ELF-1 (cell line): Measurements from ENCODE around the gene SERPINA4.
"Not testable (repeated sequence)": the region's sequence is repeated elsewhere in the genome, so short reads cannot be mapped to it uniquely, and the experiment has no call there.

Experiments used
- DNase-seq: peaks from one replicate; pipeline ENCODE4 v3.0.0-alpha.2; 2016; ENCODE audit warnings: low read depth, low spot score

The SERPINA4 gene

DNA sequence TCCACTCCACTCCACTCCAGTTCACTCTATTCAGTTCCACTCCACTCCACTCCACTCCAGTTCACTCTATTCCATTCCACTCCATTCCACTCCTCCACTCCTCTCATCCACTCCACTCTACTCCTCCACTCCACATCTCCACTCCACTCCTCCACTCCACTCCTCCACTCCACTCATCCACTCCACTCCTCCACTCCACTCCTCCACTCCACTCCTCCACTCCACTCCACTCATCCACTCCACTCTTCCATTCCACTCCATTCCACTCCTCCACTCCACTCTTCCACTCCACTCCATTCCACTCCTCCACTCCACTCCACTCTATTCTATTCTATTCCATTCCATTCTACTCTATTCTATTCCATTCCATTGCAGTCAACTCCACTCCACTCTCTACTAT is 29.8 kb downstream of the SERPINA4 start:
- no peak for DNase-seq

- no peak for DNase-seq
Measured at GRCh38 chr14:94591871-94592270, 30.6 kb downstream of the SERPINA4 start.

DNA sequence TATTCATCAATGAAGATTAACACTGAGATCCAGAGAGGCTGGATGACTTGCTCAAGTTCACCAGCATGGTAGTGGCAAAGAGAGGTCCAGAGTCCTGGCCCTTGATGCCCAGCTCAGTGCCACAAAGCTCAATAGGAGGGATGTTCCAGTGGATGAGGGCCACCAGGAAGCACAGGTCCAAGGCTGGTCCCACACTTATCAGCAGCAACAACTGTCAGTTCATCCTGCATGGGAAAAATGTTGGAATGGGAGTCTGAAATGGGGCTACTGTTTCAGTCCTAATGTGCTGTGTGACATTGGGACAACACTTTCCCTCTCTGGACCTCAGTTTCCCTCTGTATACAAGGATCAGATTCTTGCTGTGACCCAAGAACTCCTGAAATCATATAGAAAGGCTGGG is 31.2 kb downstream of the SERPINA4 start:
- DNase-seq, result no peak

- no peak for DNase-seq
Measured at GRCh38 chr14:94593376-94593748, 32.1 kb downstream of the SERPINA4 start.

- no peak for DNase-seq
Measured at GRCh38 chr14:94593749-94594431, 32.6 kb downstream of the SERPINA4 start.

GRCh38 chr14:94594441-94594840 is 33.2 kb downstream of the SERPINA4 start:
- DNase-seq, result no peak

- DNase-seq, result no peak
Measured at GRCh38 chr14:94595912-94596311, 34.7 kb downstream of the SERPINA4 start.

DNA sequence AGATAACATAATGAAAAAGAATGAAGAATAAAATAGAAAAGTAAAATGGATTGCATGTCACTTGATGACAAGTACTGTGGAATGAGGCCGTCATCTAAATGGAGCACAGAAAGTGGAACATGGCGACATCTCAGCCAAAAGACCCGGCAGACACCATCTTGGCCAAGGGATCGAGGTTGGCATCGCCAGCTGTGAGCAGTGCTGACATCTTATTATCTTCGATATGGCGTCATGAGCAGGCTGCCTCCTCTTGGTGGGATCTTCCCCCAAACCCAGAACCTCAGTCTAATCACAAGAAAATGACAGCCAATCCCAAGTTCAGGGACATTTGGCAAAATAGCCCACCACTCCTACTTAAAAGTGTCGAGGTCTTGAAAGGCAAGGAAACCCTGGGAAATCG is 35.1 kb downstream of the SERPINA4 start:
- no peak for DNase-seq

GRCh38 chr14:94597788-94598187 is 36.5 kb downstream of the SERPINA4 start:
- DNase-seq, result no peak

DNA sequence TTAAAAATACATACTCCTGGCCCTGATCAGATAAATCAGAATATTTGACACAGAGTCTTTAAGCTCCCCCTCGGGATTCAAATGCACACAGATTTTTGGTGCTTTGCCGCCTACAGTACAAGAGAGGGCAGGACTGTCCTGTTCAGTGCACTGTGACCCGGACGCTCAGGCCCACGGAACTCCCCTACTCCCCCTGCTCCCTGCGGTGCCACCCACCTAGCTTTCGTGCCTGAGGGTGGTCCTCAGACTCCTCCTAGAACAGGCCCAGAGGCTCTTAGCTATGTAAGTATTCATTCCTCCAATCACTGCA is 37.2 kb downstream of the SERPINA4 start:
- DNase-seq, result no peak

DNA sequence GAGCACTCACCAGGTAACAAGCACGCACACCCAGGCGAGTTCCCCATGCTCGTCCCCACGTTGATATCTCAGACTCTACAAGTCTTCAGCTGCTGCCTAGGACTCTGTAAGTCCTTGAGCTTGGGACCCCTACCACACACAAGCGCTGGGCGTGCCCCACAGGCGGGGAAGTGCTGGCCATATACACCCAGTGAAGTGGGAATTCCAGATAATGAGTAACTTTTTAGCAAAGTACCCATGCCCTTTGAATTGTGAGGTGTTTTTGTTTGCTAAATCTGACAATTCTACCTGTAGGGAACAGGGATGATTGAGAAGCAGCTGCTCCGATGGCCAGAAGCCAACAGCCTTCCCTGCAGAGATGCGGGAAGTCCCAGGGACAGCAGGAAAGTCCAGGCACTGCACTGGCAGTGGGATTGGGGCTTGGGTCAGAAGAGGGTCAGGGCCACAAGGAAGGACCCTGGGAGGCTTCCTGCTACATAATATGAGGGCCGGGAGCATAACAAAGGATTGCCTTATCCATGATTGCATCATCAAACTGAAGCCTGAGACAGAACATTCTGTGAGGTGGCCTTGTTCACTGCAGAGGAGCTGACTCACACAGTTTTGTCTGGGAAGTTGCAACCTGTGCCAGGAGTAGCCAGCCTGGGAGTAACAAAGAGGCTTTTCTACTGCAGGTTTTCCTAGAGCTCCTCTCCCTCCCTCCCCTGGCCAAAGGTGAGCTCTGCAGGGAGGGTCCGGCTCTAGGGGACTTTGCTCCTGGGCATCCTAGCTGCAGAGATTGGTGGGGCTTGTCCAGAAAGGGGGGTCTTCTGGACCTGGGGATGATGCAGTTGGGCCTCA is 37.8 kb downstream of the SERPINA4 start:
- DNase-seq, result peak; percentile 58

- DNase-seq, result no peak
Measured at GRCh38 chr14:94599656-94600004, 38.4 kb downstream of the SERPINA4 start.

- DNase-seq, result no peak
Measured at GRCh38 chr14:94600148-94600545, 38.9 kb downstream of the SERPINA4 start.

DNA sequence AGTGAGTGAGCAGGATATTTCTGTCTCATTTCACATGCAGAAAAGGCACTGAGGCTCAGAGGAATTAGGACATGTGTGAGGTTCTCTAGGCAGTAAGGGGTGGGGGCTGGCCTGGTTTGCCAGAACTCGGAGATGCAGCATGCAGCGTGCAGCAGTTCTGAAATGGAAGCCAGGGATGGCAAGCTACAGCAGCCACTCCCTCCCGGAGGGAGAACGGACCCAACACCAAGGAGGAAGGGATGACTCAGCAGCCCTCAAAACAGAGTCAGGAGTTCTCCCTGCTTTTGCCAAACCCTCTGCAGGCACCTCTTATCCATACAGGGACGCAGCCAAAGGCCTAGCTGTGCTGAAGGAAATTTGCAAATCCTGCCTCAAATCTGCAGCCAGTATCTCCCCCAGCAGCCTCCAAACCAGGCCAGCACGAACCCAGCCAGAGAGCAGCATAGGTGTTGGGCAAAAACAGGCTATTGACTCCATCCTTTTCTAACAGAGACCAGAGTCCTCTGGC is 40.7 kb downstream of the SERPINA4 start:
- DNase-seq, result peak; percentile 57

DNA sequence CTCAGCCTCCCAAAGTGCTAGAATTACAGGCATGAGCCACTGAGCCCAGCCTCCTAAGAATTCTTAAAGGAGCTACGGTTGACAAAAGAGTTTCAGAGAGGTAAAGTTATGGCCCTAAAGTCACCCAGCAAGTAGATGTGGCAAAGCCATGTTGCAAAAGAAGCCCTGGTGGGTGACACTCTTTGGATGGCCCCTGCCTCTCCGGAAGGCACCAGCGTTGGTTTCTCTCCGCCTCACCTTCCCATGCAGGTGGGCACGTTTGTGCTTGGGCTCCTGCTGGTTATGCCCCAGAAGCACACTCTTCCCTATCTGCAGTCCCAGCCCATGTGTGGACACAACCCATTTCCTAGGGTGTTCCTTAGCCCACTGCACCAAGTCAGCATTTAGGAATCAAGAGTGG is 41.5 kb downstream of the SERPINA4 start:
- no peak for DNase-seq

DNA sequence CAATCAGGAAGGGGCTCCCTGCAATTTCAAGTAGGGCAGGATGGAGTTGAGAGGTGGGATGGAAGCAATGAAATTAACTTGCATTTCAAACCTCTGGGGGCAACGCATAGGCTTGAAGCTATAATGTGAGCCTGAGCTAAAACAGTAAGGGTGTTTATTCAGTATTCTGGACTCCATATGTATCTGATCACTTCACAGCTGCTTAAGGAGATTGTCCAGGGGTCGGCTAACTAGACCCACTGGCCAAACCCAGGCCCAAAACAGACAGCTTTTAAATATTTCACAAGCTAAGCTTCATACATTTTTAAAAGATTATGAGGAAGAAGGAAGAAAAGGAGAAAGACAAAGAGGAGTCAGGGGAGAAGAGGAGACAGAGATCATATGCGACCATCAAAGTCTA is 44.1 kb downstream of the SERPINA4 start:
- no peak for DNase-seq

DNA sequence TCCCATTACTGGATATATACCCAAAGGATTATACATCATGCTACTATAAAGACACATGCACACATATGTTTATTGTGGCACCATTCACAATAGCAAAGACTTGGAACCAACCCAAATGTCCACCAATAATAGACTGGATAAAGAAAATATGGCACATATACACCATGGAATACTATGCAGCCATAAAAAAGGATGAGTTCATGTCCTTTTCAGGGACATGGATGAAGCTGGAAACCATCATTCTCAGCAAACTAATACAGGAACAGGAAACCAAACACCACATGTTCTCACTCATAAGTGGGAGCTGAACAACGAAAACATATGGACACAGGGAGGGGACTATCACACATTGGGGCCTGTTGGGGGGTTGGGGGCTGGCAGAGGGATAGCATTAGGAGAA is 47.7 kb downstream of the SERPINA4 start:
- not testable (repeated sequence) for DNase-seq

- no peak for DNase-seq
Measured at GRCh38 chr14:94611179-94611578, 49.9 kb downstream of the SERPINA4 start.

GRCh38 chr14:94612174-94612573 is 50.9 kb downstream of the SERPINA4 start, which contains the start of gene SERPINA3:
SERPINA3 (plus strand) TSS chr14:94612391; CDS start chr14:94614442, 2,051 bp downstream.
- peak; percentile 41 for DNase-seq

DNA sequence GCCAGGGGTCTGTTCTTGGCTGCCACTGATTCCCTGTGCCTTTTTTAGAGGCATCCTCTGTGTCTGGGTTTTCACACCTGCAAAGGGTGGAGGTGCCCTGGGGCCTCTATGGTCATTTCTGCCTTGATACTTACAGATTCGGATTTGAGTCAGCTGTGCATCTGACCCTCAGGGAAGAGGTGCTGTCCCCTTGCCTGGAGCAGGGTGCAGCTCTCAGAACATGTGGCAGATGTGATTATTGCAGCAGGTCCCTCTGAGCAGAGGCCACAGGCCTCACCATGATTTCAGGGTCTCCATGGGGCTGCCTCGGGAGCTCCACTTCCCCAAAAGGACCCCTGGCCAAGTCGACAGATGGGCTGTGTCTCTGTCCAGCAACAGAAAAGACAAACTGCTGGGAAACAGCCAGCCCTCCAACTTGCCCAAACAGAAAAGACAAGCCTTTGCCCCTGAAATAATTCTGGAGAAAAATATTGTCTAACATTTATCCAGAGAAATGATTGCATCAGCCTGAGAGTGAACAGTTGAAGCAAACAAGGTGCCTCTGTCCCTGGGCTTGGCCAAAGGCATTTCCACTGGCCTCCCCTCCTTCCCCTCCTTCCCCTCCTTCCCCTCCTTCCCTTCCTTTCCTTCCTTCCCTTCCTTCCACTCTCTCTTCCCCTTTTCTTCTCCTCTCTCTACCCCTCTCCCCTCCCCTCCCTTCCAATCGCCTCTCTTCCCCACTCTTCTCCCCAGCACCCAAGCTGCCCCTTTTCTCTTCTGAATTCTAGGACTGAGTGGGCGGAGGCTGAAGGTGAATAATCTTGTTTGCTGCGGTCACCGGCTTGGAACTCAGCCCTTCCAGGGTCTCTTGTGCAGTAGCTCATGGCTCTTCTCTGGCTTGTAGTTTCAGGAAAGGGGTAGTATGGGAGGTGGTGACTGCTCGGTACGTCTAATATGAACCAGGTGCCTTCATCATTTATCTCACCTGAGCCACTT is 51.6 kb downstream of the SERPINA4 start:
- DNase-seq, result no peak

DNA sequence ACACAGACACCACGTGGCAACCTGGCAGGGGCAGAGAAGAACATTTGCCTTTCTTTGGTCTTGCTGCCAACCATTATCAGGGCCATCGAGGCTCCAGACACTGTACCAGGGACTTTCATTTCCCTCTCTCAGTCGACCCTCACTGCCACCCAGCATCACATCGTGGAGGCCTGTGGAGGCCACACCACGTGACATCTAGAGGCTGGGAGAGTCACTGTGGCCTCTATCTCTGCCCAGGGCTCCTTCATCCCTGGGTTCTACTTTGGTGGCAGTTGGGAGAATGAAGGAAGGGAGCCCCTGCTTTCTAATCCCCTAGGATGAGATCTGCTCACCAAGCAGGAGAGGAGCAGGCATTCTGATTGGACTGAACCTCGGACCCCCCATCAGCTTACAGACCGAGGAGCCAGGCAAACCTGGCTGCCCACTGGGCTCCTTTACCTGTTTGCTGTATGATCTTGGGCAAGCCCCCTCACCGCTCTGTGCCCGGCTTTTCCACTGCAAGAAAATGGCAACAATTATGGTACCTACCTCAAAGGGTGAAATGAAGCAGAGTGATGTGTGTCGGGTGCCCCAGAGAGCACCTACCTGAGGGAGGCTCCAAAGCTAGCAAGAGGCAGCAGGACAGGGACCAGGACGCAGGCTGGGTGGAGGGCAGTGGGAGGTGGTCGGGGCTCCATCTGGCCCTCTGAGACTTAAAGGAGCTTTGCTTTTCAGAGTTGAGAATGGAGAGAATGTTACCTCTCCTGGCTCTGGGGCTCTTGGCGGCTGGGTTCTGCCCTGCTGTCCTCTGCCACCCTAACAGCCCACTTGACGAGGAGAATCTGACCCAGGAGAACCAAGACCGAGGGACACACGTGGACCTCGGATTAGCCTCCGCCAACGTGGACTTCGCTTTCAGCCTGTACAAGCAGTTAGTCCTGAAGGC is 52.7 kb downstream of the SERPINA4 start:
- DNase-seq, result no peak
